ENCODE results near the gene SLC38A7.
A peak's percentile ranks its signal among the peaks of the same experiment; 100 is the strongest.
"Not testable (repeated sequence)": the region's sequence is repeated elsewhere in the genome, so short reads cannot be mapped to it uniquely, and the experiment has no call there.

The SLC38A7 gene

DNA sequence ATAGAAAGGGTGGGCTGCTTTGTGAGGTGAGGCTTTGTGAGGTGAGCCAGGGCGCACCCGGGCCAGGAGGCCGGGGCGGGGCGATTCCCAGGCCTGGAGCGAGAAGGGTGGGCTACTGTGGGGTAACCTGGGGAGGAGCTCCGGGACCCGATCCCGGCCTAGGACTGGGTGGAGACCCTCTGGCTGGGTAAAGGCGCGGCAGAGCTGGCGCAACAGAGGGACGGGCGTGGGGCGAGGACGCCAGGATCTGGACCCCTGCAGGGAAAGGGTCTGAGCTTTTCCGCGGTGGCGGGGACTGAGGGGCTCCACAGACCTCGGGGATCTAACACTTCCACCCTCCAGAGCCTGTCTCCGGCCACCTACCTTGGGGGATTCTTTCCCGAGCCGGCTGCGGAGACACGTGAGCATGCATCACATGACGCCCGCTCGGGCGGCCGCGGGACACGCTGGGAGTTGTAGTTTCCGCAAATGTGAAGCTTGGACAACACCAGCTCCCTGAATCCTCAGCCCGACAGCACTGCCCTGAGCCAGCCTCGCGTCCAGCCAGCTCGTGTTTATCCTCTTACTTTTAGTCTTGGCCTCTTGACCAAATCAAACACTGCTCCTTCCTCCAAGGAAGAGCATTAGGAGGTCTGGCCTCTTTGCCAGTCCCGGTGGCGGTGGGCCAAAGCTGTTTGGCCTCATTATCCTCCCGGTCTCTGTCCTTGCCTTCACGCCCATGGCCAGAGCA is at the start of gene SLC38A7:
Gene SLC38A7 (minus strand): TSS at position 417 of the 730 bp plus-strand sequence. CDS start 4,644 bp downstream, outside the sequence.
- DNase-seq, result peak; percentile 60

- peak; percentile 67 for DNase-seq
Observed at GRCh38 chr16:58733671-58734458, 49.3 kb upstream of the SLC38A7 start, which contains the start of gene GOT2. TSS of gene GOT2 (minus strand) at chr16:58734316. CDS start at chr16:58734228, 88 bp downstream.

GRCh38 chr16:58733248-58733670 is 48.7 kb upstream of the SLC38A7 start:
- no peak for DNase-seq

- DNase-seq, result no peak
Observed at GRCh38 chr16:58732545-58733247, 48.1 kb upstream of the SLC38A7 start.

DNA sequence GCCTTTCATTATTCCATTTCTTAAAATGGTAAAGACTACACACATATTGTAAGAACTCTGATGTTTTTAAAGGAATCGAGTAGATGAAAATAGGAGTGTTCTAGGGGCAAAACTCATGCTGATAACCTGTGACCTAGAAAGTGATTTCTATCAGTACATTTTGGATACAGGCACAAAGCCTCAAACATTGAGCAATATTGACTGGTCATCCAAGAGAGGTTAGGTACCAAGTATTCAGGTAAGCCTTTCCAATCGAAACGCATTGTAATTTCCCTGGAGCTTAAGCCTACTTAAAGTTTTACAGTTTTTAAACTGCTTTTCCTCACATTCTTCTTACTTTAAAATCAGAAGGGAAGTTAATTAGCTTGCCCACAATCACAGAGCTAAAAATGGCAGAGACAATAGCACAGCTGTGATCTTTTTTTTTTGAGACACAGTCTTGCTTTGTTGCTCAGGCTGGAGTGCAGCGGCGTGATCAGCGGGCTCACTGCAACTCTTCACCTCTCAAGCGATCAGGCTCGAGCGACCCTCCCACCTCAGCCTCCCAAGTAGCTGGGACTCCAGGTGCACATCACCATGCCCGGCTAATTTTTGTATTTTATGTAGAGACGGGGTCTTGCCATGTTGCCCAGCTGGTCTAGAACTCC is 46.3 kb upstream of the SLC38A7 start:
- no peak for DNase-seq

DNA sequence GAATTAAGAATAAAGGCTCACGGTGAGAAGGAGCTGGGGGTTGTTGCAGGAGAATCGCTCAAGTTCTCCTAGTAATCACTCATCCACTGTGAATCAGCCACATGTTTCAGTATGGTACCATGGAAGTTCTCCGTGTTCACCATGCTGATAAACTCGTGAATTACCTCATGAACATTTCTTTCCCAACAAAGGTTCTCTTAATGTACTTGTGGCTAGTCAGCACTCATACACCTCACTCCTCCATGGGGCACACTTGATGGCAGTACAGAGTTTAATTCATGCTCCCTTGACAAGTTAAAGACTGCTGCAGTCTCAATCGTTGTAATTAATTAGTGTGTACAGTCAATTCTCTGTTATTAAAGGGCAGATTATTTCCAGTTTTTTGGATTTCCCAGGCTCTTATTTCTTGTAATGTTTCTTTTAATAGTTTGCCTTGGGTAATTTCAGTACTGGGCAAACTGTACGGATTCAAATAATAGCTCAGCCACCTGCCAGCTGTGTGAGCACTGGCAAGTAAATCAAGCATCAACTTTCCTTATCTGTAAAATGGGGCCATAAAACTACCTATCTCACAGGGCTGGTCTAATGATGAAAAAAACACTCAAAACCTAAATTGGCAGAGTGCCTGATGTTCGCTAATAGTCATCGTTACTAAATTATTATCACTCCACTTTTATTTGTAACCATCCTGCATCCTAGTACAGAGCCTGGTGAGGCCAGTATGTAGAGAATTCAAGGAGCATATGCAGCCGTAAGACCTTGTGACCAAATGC is 43.4 kb upstream of the SLC38A7 start:
- DNase-seq, result no peak

- no peak for DNase-seq
Observed at GRCh38 chr16:58727028-58727781, 42.6 kb upstream of the SLC38A7 start.

DNA sequence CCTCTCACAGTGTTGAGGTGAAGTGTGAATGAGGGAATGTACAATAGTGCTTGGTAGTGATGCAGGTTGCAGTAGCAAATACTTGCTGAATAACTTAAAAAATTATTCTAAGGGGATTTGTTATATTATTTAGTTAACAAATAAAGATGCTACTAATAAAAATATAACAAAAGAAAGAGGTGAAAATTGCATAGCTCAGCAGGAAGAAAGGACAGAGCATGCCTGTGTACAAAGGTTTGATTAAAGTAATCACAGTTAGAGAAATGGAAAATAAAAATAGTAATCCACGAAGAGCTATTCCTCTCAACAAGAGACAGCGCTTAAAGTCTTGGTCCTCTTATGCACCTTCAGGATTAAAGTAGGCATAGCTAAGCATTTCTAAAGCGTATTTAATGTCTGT is 38.5 kb upstream of the SLC38A7 start:
- DNase-seq, result no peak

GRCh38 chr16:58717994-58718393 is 33.4 kb upstream of the SLC38A7 start:
- no peak for DNase-seq

DNA sequence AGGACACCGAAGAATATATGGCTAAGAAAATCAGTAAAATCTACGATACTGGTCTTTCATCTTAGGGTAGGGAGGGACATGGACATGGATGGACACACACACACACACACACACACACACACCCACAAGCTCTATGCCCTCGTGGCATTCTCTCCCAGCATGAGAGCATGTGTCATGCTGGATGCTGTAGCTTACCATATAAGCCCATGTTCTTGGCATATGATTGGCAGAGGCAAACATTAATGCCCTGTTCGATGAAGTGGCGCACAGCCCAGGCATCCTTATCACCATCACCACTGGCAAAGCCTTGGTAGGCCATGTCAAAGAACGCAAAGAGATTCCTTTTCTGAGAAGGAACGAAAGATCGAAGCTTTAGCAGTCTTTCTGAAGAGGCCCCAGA is 31.9 kb upstream of the SLC38A7 start:
- no peak for DNase-seq

- no peak for DNase-seq
Observed at GRCh38 chr16:58713742-58714141, 29.2 kb upstream of the SLC38A7 start.

GRCh38 chr16:58709333-58709732 is 24.8 kb upstream of the SLC38A7 start:
- DNase-seq, result no peak

DNA sequence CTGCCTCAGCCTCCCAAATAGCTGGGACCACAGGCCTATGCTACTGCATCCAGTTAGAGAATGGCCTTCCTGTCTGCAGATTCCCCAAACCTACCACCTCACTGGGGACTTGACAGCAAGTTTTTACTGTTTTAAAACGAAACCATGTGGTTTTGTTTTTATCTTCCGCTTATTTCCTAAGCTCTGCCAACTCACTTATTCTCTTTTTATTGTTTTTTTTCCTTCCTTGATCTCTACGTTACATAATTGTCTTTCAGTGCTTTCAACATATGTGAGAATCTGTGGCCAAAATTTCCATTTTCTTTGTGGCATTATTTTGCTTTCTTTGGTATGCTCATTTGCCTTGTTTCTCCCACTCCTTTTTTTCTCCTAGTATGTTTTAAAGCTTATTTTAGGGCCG is 14.6 kb upstream of the SLC38A7 start:
- DNase-seq, result no peak

- no peak for DNase-seq
Observed at GRCh38 chr16:58695368-58695767, 10.8 kb upstream of the SLC38A7 start.

DNA sequence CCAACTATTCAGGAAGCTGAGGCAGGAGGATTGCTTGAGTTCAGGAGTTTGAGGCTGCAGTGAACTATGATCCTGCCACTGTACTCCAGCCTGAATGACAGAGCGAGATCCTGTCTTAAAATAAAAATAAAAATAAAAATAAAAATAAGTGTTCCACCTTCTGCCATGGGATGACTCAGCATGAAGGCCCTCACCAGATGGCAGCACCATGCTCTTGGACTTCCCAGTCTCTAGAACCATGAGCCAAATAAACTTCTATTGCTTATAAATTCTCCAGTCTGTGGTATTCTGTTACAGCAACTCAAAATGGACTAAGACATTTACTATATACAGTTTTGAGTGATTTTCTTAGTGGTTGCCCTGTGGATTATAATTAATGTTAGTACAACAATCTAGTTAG is 7.9 kb upstream of the SLC38A7 start:
- DNase-seq, result no peak

GRCh38 chr16:58686985-58687706 is 2.6 kb upstream of the SLC38A7 start:
- DNase-seq, result not testable (repeated sequence)

- no peak for DNase-seq
Observed at GRCh38 chr16:58685084-58685449, 497 bp upstream of the SLC38A7 start.

- DNase-seq, result no peak
Observed at GRCh38 chr16:58684001-58684353, 593 bp downstream of the SLC38A7 start.

DNA sequence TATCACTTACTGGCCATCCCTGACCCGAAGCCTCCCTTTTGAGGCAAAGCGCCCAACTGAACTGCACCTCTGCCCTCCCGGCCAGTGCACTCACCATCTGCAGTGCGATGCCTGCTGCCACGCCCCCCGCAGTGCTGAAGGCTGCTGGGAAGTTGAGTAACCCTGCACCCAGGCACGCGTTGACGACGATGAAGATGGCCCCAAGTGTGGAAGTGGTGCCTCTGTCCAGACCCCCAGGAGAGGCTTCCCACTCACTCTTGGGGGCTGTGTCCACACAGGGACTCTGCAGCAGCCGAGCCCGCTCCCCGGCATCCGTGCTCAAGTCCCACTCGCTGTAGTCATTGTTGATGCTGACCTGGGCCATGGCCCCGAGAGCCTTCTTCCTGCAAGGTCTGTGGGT is 4.8 kb downstream of the SLC38A7 start:
- no peak for DNase-seq

- no peak for DNase-seq
Observed at GRCh38 chr16:58678716-58679115, 5.9 kb downstream of the SLC38A7 start.

- DNase-seq, result no peak
Observed at GRCh38 chr16:58678269-58678668, 6.3 kb downstream of the SLC38A7 start.

Data from activated CD4-positive, alpha-beta T cell treated with anti-CD3 and anti-CD28 coated beads for 1 hour (primary cell).